Breast epithelium (tissue), 3 donors: ENCODE measurements around the gene GPR35.

Experiments
- CTCF ChIP-seq, 3 donors: fragments of 450-650 bp; IDR thresholded peaks; one replicate each; pipeline ENCODE4 v1.5.1; 2016 to 2017; ENCODE audit warnings: antibody characterized with exemption in 3 of 3, mild to moderate bottlenecking in 3 of 3, moderate library complexity in 3 of 3
- POLR2A ChIP-seq: fragments of 450-650 bp; IDR thresholded peaks from one replicate; pipeline ENCODE4 v1.6.1; 2016; ENCODE audit warnings: antibody characterized with exemption, mild to moderate bottlenecking, moderate library complexity

- TF ChIP-seq CTCF (IDR thresholded peaks at IDR 0.05) (no peak), POLR2A (no peak)
Measured at GRCh38 chr2:240582781-240583180, 42.5 kb upstream of the GPR35 start.
